Measurements from ENCODE around the gene ADAMTS18. TPM values are rescaled to one million over a fixed set of nuclear protein-coding genes. Genes with fewer than 3 reads are reported as not detected.

Gene ADAMTS18
- total RNA-seq, 1 donor from 2014 or later: not detected

GRCh38 chr16:77307426-77308162 lies 127.2 kb downstream of the ADAMTS18 start:
- intact Hi-C loops (cut with micrococcal nuclease): no loop called here
- ChIA-PET CTCF (no interaction called here), POLR2A (no interaction called here)
- Mint-ChIP-seq H3K27ac (no peak overlapping the region), H3K4me3 (no peak overlapping the region), H3K36me3 (ENCODE audit: low read depth) (no peaks in the 10 kb centered on the region), H3K9me3 (no peaks in the 10 kb centered on the region), H3K4me1 (no peaks in the 10 kb centered on the region), H3K27me3 (peaks cover 24% of the 10 kb centered on the region)
- DNase-seq (no peak), ATAC-seq (ENCODE audit: low read depth) (no peak)
- TF ChIP-seq CTCF (IDR thresholded peaks at IDR 0.05): no peak

GRCh38 chr16:77306075-77306474 lies 128.8 kb downstream of the ADAMTS18 start:
- Mint-ChIP-seq H3K9me3 (no peaks in the 10 kb centered on the region), H3K27ac (no peak overlapping the region), H3K36me3 (ENCODE audit: low read depth) (no peaks in the 10 kb centered on the region), H3K27me3 (peaks cover 27% of the 10 kb centered on the region), H3K4me3 (no peak overlapping the region), H3K4me1 (peaks cover under 1% of the 10 kb centered on the region)
- intact Hi-C loops (cut with micrococcal nuclease): no loop called here
- no peak for ATAC-seq (ENCODE audit: low read depth)
- TF ChIP-seq CTCF (IDR thresholded peaks at IDR 0.05): no peak
- POLR2A ChIA-PET: no interaction called here
- no peak for DNase-seq
- CTCF ChIA-PET: no interaction called here

- intact Hi-C loops (cut with micrococcal nuclease): no loop called here
These were observed 130.0 kb downstream of the ADAMTS18 start for GRCh38 chr16:77304877-77305276.

GRCh38 chr16:77304134-77304533 lies 130.7 kb downstream of the ADAMTS18 start:
- H3K27ac Mint-ChIP-seq: no peak overlapping the region
- no peaks in the 10 kb centered on the region for H3K36me3 Mint-ChIP-seq (ENCODE audit: low read depth)
- ATAC-seq (ENCODE audit: low read depth) (no peak), DNase-seq (no peak)
- H3K27me3 Mint-ChIP-seq: peaks cover 19% of the 10 kb centered on the region
- intact Hi-C loops (cut with micrococcal nuclease): no loop called here
- H3K4me3 Mint-ChIP-seq: no peak overlapping the region
- H3K4me1 Mint-ChIP-seq: peaks cover 16% of the 10 kb centered on the region
- POLR2A ChIA-PET: no interaction called here
- no peaks in the 10 kb centered on the region for H3K9me3 Mint-ChIP-seq
- CTCF ChIA-PET: no interaction called here
- TF ChIP-seq CTCF (IDR thresholded peaks at IDR 0.05): no peak

More at GRCh38 chr16:77304877-77305276, 130.0 kb downstream of the ADAMTS18 start:
- Mint-ChIP-seq H3K4me3 (no peak overlapping the region), H3K36me3 (ENCODE audit: low read depth) (no peaks in the 10 kb centered on the region), H3K4me1 (peaks cover 11% of the 10 kb centered on the region), H3K27me3 (peaks cover 19% of the 10 kb centered on the region), H3K9me3 (no peaks in the 10 kb centered on the region), H3K27ac (no peak overlapping the region)
- no peak for TF ChIP-seq CTCF (IDR thresholded peaks at IDR 0.05)
- DNase-seq: no peak
- CTCF ChIA-PET: no interaction called here
- POLR2A ChIA-PET: no interaction called here
- no peak for ATAC-seq (ENCODE audit: low read depth)

- no peaks in the 10 kb centered on the region for H3K9me3 Mint-ChIP-seq
- H3K36me3 Mint-ChIP-seq (ENCODE audit: low read depth): no peaks in the 10 kb centered on the region
- TF ChIP-seq CTCF (IDR thresholded peaks at IDR 0.05): no peak
- CTCF ChIA-PET: no interaction called here
- POLR2A ChIA-PET: no interaction called here
- ATAC-seq (ENCODE audit: low read depth) (no peak), DNase-seq (no peak)
- H3K27ac Mint-ChIP-seq: no peak overlapping the region
- H3K27me3 Mint-ChIP-seq: peaks cover 22% of the 10 kb centered on the region
- peaks cover 24% of the 10 kb centered on the region for H3K4me1 Mint-ChIP-seq
- no peak overlapping the region for H3K4me3 Mint-ChIP-seq
- intact Hi-C loops (cut with micrococcal nuclease): no loop called here
These were observed 132.2 kb downstream of the ADAMTS18 start for GRCh38 chr16:77302674-77303073.
